ENCODE results near the gene TENT5C.

DNA sequence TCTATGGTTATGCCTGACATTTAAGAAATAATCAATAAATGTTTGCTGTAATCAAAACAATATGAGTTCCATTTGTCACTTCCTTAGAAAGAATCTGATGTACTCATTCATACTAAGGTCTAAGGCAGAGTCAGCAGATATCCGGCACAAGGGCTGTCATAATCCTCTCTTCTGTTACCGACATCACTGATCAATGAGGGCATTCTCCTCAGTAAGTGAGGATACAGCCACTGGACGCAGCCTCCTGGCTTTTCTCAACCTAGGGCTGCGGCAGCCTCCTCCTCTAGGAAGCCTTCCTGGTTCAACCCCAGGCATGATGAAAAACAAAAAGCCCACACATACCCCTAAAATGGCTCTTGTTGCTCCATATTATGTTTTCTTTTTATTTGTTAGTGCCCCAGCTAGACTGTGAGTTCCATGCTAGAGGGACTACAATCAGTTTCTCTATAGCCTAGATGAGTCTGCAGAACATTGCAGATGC lies 40.7 kb upstream of the TENT5C start:
- TF ChIP-seq CTCF (conservative IDR thresholded peaks at IDR 0.05; ENCODE audit: low read length) (no peak), EZH2phosphoT487 (IDR thresholded peaks at IDR 0.05; ENCODE audit: borderline replicate concordance) (no peak)
